NCI-H2107 treated with DMSO at 0.1 percent for 48 hours (cell line): ENCODE data around the gene OSMR.

Experiments
- DNase-seq: peaks from one replicate; lab custom pipeline; 2025; ENCODE audit not compliant: unreplicated experiment; lab: John Stamatoyannopoulos, UW

Gene OSMR

DNA sequence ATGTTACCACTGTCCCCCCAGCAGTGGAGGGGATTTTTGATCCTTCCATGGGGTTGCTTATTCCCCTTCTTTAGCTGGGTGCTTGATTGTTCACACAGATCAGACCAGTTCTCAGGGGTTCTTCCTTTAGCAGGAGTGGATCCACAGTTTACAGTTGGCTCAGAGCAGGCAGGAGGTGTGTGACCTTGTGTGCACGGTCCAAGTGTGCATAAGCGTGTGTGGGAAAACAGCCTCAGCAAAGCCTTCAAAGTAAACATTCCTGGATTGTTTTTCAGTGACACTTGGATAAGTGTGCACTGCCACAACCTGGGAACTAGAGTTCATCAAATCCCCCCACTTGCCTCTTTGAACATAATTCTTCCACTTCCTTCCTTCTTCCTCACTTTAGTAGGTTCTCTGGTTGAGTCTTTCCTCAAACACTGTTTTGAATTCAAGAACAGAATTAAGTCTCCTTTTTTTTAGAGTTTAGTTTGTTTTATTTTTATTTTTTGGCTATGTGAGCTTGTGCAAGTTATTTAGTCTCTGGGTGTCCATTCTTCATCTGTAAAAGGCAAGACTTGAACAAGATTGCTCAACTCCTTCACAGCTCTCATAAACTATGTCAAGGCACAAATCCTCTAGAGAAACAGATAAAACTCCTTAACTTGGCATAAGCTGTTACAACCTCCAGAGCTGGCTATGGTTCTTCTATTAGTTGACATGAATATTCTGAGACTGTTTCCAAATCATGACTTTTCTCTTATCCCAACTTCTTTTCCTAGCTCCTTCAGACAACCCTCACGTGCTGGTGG is 78.0 kb downstream of the OSMR start:
- no peak for DNase-seq

DNA sequence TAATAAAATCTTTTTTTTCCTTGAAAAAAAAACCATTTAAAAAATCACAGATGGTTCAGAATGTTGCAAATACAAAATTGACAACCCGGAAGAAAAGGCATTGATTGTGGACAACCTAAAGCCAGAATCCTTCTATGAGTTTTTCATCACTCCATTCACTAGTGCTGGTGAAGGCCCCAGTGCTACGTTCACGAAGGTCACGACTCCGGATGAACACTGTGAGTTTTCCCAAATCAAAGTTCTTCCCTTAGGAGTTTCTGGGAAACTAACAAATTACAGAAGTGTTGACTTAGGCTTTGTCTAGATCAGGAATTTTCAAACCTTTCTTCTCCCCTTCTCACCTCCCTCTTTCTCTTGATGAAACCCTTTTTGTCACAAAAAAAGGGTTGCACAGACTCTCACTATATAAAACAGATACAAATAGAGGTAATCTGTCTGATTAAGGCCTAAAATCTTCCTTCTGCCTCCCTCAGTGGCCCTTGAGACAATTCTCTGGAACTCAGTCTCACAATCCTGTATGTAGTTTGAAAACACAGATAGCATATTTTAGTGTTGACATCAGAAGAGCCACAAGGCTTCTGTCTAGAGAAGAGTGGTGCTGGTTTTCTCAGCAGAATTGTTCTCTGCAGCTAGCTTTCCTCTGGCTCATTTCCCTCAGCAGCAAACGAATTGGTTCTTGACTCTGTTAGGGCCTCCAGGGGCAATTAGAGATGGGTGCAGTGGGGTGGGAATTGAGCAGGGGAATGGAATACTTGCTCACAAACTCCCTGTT is 79.5 kb downstream of the OSMR start:
- no peak for DNase-seq

DNA sequence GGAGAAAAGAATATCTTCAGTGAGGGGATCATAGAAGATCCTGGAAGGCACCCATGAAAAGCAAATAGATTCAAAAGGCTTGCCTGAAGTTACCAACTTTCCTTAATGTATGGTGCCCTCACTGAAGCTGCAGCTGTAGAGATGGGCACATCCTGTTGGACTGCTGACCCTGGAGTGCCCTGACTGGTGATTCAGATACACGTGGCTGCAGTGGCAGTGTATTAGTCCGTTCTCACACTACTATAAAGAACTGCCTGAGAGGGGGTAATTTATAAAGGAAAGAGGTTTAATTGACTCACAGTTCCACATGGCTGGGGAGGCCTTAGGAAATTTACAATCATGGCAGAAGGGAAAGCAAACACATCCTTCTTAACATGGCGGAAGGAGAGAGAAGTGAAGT is 80.3 kb downstream of the OSMR start:
- DNase-seq = no peak

DNA sequence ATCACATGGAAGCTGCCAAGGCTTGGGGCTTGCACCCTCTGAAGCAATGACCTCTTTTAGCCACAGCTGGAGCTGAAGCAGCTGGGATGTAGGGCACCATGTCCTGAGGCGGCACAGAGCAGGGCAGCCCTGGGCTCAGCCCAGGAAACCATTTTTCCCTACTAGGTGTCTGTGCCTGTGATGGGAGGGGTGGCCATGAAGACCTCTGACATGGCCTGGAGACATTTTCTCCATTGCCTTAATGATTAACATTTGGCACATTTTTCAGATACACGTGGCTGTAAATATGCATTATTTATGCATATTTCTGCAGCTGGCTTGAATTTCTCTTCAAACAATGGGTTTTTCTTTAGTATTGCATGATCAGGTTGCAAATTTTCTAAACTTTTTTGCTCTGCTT is 81.7 kb downstream of the OSMR start:
- DNase-seq = no peak

DNA sequence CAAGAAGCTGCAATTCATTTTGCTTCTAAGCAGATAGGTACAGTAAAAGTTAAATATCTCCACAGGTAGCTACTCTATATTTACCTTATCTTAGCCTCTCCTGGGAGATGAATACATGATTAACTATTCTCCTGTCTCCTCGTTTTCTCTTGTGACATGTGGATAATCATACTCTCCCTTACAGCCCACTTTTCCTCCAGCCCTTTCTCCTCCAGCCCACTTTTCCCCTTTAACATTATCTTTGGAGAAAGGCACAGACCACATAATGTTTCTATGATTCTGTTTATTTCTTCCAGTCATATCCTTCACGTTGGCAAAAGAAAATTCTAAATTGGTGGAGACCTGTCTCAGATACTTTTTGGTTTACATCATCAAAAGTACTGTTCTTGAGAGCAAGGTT is 84.0 kb downstream of the OSMR start:
- no peak for DNase-seq

DNA sequence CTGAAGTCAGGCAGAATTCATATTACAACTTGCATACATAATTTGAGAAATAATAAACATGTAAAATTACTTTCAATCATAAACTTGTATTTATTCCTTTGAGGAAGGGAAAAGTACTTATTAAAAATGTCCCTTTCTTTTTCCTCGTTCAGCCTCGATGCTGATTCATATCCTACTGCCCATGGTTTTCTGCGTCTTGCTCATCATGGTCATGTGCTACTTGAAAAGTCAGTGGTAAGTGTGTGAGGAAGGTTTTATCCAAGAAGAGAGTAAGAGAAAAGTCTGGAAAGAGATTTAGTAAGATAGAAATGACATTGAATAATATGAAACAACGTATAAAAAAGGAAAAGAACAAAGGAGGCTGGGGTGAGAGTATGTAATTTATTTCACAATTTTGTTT is 85.9 kb downstream of the OSMR start:
- no peak for DNase-seq

DNA sequence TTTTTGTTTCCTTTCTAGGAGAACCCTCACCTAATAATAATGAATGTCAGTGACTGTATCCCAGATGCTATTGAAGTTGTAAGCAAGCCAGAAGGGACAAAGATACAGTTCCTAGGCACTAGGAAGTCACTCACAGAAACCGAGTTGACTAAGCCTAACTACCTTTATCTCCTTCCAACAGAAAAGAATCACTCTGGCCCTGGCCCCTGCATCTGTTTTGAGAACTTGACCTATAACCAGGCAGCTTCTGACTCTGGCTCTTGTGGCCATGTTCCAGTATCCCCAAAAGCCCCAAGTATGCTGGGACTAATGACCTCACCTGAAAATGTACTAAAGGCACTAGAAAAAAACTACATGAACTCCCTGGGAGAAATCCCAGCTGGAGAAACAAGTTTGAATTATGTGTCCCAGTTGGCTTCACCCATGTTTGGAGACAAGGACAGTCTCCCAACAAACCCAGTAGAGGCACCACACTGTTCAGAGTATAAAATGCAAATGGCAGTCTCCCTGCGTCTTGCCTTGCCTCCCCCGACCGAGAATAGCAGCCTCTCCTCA is 87.1 kb downstream of the OSMR start:
- DNase-seq = no peak

DNA sequence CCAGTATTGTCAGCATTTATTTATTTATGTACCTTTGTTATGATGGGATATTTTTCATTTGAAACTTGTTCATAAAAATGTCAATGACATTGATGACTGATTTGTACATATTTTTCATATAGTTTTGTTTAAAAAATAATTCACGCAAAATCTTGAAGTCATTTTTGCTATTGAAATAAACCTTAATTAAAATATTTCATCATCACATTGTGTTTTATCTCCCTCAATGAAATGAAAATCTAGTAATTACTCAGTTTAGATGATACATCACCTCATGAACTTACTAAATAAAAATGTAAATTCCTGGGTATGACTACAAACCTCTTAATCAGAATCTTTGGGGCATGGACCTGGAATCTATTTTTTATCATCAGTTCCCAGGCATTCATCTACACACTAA is 89.6 kb downstream of the OSMR start:
- DNase-seq = no peak

DNA sequence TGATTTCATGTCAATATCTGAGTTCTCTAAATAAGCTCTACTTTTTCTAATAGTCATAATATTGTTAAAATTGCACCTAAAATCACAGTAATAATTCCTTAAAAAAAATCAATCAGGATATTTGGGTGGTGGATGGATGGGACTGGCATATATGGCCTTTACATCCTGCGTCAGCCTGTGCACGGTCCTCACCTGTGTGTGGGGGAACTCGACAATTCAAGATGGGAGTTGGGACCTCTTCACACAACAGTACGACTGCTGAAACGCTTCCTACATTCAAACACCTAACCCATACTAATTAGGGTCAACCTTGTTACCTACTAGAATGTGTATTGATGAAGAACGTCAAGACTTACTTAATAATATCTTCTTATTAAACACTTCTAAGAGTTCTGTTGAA is 90.5 kb downstream of the OSMR start:
- no peak for DNase-seq

DNA sequence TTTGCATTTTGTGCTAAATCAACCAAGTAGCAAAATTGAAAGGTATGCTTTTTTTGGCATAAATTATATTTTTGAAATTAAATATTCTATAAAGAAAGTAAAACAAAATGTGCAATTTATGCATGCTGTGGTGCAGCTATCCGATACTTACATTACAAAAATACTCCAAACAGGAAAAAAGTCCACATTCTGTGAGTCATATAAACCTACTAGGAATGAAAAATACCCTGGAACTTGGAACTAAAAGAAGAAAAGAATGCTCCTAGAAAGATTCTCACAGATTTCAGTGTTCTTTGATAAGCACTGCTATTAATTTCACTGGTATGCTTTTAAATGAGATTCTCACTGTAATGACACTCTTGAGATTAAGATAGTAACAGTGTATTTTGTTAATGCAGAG is 92.6 kb downstream of the OSMR start:
- DNase-seq = no peak

DNA sequence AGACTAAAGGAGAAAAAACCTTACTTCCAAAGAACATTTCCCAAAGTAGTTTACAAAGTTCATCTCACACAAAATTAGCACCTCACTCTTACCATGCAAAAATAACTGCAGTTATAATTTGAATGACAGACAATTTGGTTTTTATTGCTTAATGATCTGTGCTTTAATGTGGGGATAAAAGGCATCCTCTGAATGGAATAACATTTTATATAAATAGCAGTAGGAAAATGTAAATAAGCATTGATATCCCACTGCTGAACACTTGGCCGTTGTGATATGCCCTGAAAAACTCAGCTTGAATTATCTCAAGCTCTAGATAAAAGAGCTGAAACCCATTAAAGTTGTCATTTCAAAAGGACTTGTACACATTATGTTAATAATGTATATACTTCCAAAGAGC is 93.2 kb downstream of the OSMR start:
- DNase-seq = no peak

DNA sequence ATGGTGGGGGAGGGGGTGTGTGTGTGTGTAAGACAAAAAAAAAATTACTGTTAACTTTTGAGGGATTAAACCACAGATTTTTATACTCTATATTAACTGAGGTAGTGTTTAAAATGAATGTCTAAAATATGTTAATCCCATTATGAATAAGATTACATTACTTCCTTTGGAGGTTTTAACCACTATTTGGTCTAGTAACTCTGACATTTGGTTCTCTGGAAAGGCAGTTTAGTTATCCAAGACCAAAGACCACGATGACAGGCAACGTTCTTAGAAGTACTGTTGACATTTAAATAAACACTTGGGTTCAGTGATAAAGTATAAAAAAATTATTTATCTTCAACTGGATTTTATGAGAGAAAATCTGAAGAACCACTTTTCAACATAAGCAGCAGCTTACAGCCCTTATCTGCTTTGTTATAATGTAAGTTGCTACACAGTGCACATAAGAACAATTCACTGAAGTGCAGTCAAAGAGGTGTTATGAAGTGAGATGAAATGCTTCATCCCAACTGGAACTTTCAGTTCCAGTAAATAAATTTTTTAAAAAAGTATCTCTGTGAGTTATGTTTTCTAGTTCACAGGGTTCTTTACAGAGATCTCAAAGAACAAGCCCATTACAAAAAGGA is 94.5 kb downstream of the OSMR start:
- no peak for DNase-seq

DNA sequence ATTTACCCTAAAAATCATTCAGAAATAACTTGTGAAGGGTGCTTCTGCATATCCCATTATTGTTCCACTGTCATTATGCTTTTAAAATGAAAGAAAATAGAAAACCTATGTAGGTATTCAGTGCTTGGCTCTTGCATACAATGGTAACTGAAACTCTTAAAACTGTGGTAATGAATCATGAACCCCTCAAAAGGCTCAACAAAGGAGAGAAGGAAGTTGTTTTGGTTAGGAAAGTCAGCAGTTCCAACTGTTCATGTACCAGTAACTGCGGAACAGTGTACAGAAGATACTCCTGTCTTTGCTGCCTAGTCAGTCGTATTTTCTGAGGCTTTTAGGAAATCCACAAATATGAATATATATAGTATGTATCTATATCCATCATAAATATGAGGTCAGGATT is 96.1 kb downstream of the OSMR start:
- no peak for DNase-seq

DNA sequence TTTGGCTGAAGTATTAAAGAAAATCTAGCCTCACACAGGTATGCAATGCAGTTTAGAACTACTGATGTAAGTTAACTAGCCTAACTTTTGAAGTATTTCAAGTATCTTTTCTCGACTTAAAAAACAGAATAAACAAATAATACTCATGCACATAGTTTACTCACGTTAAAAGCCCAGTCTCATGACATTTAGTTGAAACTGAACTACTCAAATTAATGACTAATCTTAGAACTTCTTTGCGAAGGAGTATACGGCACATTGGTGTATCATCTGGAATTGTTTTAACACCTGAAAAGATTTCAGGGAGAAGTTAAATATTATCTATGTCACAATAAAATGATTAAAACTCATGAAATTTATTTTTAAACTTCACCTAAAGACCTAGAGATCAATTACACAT is 98.5 kb downstream of the OSMR start:
- DNase-seq = no peak

DNA sequence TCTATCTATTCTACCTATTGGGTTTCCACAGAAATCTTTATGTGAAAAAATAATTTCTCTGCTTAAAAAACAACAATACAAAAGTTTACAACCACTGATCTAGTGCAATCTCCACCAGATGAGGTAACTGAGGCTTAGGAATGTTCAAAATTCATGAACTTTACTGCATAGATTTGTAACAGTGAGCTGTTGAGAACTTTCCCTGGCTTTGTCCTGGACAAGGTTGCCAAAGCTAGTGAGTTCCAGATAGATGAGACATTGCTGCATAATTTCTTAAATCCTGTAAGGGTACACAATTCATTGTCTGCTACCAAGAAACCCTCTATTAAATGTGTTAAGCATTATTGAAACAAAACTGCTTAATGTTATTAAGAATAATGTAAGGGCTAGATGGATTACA is 102.7 kb downstream of the OSMR start:
- DNase-seq = no peak

DNA sequence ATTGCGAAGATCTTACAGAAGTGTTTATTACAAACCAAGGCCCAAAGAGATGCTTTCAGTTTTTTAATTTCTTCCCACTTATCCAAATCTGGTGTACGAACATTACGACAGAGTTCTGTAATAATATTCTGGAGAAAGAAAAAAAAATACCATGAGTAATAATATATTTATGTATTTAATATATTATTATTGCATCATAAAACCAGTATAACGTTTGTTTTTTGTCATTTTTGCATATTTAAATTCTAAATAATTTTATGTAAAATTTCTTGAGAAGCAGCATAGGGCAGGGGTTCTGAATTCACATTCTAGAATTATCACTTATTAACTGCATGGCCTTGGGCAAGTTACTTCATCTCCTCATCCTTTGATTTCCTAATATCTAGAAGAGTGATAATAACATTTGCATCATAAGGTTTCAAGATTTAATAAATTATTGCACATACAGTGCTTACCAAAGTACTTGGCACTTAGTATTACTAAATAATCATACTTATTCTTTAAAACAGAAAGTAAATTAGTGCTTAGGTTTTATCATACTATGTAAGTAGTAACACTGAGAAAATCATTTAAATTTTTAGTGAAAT is 107.7 kb downstream of the OSMR start:
- no peak for DNase-seq

DNA sequence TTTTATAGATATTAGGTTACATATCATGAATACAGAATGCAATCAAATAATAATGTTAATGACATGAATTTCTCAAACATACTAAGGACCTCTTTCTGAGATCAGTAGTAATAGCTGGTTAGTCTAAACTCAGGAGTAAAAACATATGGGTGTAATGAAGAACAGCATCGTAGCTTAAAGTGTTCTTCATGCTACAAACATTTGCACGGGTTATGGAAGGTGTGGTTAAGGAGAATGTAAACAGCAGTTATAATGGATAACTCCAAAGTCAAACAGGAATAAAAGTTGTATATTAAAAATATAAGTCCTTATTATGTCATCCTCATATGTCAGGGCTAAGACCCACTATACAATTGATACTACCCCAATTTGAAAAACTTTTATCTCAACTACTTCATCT is 115.9 kb downstream of the OSMR start:
- DNase-seq = no peak

DNA sequence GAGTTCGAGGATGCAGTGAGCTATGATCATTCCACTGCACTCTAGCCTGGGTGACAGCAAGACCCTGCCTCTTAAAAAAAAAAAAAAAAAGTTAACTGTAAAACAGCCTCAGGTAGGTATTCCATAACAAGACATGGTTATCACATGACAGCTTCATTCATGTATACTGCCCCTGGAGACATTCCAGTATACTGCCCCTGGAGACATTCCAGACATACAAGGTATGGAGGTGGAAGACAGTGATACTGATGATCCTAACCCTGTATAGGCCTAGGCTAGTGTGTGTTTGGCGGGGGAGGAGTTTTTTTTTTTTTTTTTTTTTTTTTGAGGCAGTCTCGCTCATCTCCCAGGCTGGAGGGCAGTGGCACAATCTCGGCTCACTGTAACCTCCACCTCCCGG is 122.9 kb downstream of the OSMR start:
- DNase-seq = no peak

DNA sequence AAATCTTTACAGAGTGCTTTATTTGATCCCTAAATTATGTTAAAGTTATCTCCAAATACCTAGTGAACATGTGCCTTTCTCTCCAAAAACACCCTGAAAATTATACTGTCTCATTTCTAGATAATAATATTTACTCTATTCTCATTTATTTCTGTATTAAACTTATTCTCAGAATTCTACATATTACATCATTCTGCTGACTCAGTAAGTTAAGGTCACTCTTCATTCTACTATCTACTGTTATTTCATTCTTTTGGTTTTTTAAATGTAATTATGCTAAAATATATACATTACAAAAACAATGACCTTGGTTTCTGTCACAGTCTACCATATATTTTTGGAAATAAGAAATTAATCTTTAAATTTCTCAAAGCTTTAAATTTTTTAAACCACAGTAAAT is 132.2 kb downstream of the OSMR start:
- no peak for DNase-seq

DNA sequence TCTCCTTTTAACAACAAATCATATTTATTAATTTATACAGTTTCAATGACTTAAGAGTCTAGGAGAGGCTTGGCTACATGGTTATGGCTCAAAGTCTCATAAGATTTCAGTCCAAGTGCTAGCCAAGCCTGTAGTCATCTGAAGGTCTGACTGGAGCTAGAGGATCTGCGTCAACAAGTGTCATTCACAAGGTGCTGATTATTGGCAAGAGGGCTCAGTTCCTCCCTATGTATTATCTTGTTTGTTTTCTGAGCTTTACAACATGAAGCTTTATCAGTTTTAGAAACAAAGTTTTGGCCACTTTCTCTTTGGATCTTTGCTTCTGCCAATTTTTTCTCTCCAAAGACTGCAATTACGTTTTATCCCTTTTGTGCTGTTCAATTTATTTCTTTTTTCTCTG is 133.7 kb downstream of the OSMR start:
- DNase-seq = no peak
